HG03196 (cell line): ENCODE measurements around the gene BMP8A.

Source experiments
- ATAC-seq: cut with Tn5 transposase; IDR thresholded peaks from one replicate; pipeline ENCODE4 v1.9.1; 2021; ENCODE audit not compliant: unreplicated experiment

Gene BMP8A

DNA sequence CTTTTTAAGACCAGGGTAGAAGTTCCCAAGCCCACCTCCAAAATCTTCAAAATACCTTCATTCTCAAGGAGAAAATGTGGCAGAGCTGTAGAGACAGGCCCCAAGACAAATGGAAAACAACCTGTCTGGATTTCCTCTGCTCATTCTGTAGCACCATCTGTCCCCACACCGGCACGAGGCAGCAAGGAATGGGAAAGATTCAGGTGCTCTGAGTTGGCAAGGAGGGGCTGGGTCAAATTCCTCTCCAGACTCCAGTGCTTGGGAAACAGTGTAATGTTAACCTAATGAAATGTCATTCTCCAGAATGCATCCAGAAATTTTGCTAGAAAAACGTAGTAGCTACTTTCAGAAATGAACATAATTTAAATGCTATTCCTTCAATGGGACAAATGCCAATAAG lies 75.9 kb downstream of the BMP8A start:
- no peak for ATAC-seq

DNA sequence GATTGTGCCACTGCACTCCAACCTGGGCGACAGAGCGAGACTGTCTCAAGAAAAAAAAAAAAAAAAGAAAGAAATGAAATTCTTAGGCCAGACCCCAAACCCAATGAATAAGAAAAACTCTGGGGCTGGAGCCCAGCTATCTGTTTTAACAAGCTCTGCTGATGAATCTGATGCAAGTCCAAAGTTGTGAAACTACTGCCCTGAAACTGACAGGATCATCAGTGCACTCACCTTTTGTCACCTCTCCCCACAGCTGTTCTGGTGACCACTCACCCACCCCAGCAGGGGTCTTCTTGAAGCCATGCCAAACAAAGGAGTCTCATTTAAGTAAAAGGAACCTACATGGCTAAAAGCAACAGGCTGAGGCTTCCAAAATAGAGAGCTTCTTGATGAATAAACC lies 76.8 kb downstream of the BMP8A start:
- ATAC-seq, result no peak

DNA sequence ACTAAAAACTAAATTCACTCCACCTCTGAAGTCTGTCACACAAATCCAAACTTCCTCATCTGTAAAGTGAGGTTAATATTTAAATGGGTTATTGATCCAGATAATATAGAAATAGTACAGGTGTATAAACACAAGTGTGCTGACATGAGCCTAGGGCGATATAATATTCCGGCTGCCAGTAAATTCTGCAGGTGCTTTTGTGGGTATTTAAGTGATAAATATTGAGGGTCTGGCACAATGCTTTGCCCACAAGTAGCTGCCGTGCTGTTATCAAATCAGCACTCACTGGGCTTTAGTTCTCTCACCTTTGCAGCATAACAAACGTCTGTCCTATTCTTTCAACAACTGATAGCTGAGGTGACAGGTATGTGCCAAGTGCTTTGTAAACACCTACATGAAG lies 77.6 kb downstream of the BMP8A start:
- no peak for ATAC-seq

DNA sequence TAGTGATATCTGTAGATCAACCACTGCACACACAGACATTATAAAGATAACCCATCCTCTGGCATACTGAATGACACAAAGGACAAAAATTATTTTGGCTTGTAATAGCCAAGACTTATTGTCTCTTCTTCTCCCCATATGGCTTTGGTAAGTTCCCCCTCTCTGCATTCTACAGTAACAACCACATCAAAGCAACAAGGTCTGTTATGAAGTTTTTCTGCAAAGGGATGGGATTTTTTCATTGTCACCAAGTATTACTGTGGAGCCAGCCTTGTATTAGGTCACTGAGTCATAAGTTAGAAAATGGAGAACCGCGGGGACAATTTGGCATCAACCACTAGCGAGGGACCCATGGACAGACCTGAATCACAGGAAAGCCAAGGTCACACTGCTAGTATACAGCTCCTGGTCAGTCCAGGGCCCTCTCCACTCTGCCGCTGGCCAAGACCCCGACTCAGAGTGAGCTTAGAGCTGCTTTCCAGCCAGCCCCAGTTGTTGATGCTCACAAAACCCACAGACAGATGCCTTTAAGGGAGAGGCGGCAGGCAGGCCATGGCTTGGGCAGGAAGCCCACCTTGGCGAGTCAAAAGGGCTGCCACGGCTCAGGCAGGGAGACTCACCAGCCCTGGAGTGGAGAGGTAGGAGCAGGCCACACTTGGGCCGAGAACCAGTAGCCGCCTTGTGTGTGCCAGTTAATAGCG lies 79.2 kb downstream of the BMP8A start:
- no peak for ATAC-seq

DNA sequence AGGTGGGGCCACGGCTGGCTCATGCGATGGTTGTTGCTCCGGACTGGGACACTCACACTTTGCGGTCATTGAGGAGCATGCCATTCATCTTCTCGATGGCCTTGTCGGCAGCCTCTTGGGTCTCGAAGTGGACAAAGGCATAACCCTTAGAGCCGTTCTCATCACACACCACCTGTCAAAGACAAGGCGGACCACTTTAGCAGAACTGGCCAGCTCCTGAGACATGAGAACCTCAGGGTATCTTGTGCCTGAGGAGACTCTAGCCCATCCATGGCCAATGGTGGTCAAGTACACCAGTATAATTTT lies 79.7 kb downstream of the BMP8A start:
- ATAC-seq, result no peak

DNA sequence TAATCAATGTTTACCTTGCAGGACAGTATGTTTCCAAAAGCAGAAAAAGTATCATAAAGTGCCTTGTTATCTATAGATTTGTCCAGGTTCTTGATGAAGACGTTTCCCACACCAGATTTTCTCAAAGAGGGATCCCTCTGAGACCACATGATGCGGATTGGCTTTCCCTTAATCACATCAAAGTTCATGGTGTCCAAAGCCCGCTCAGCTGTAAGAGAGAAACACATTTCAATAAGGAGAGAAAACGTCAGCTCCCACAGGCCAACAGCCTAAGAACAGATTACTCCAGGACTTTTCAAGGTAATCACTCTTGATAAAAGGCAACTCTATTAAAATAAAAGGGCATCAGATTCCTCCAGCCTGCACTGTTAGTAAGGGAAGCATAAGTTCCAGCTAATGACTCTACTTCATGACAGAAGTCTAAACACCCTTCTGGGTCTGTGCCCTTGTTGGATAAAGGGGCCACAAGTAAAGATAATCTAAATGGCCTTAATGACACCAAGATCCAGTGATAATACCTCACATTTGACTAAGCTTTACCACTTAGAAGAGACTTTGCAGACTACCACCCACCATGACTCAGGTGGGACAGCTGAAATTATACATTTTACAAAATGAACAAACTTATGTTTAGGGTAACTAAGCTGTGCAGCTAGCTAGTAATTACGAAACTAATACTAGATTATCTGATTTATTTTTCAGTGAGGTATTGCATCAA lies 81.1 kb downstream of the BMP8A start:
- no peak for ATAC-seq

DNA sequence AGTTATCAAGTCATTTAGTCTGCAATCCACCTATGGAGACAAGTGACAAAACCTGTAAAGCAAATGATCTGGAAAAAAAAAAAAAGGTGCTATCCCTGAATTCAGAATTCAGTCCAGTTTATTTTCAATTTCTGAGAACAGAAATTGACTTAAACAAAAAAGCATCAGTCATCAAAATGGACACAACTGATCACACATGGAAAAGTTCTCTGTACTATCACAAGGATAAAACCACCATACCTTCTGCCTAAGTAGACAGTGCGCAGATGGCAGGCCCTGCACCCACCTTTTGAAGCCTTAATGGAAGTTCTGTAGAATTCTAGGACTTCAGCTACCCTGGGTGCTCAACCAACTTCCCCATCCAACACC lies 81.6 kb downstream of the BMP8A start:
- no peak for ATAC-seq

DNA sequence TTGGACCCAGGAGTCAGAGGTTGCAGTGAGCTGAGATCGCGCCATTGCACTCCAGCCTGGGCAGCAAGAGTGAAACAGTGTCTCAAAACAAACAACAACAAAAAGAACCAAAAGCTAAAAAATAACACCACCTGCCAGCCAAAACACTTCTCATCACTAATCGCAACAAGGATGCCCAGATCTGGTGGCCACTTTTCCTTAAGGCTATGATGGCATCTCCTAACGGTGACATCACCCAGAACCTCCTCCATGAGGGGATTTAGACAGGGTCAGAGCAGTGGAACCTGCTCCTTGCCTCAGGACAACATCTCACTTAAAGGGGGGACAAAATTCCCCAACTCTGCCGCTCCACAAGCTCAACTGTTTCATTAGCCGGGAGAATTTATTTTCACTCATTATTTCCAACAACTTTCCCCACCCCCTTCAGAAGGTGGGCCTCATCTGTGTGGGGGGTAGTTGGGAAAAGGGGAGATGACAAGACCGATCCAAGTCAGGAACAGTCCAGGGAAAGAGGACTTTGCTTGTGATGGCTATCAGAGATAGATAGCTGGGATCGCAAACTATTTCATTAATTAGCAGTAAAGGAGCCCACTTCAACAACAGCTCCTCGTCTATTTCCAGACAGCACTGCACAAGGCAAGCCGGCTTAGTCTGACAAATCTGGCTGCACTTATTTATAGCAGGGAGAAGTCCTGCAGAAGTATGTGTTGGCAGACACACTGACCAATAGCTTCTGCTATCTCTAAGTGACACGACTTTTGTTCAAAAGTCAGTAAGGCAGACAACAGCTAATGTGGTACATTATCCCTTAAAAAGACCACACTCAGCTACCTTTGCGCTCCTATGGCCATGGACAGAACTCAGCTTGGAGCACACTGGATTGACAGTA lies 82.5 kb downstream of the BMP8A start:
- no peak for ATAC-seq

DNA sequence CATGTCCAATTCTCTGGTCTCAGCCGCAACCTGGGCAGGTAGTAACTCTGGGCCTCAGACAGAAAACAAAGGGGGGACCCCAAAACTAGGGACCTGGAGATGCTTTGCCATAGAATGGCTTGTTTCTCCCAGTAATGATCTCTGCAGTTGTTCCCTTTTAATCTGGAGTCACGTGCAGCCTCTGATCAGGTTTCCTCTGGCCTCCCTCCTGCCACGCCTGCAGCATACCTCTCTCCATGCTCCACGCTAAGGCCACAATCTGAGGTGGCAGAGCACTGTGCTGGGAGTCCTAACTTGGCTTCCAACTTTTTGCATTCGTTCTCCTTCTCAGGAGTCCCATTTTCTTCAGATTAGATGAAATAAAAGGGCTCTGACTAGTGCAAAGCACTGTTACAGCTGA lies 83.2 kb downstream of the BMP8A start:
- no peak for ATAC-seq
